NCI-H1694 (cell line): ENCODE results near the gene SRR.
"Not testable (repeated sequence)": the region's sequence is repeated elsewhere in the genome, so short reads cannot be mapped to it uniquely, and the experiment has no call there.

ENCODE experiments used
- DNase-seq: peaks from one replicate; lab custom pipeline; 2025; lab: John Stamatoyannopoulos, UW

Gene SRR

DNA sequence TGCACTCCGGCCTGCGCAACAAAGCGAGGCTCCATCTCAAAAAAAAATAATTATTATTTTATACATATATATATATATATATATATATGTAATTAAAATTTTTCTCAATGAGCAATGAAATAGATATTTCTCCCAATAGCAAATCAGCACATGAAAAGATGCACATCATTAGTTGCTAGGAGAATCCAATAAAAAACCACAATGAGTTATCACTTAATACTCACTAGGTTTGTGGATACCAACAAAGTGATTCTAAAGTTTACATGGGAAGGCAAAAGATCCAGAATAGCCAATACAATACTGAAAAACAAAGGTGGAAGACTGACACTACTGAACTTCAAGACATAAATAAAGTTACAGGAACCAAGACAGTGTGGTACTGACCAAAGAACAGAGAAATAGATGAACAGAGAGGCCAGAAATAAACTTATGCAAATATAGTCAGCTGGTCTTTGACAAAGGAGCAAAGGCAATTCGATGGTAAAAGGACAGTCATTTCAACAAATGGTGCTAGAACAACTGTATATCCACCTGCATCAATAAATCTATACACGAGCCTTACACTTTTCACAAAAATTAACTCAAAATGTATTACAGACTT, 13.8 kb upstream of the SRR start:
- DNase-seq: no peak

DNA sequence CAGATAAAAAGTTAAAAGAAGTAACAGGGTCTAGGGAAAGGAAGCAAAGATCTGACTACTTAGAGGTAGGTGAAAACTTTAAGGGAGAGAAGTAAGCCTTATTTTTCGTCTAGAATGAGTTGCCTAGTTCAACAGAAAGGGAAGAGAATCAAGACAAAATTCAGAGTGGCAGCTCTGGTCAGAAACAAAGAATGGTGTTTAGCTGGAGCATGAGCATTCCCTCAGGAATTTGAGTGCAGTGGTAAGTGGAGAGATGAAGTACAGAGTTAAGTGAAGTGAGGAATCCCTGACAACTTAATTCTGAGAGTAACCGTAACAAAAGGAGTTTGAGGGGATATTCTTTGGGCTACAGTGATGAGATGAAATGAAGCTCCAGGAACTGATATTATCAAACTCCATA, 11.7 kb upstream of the SRR start:
- no peak for DNase-seq

DNA sequence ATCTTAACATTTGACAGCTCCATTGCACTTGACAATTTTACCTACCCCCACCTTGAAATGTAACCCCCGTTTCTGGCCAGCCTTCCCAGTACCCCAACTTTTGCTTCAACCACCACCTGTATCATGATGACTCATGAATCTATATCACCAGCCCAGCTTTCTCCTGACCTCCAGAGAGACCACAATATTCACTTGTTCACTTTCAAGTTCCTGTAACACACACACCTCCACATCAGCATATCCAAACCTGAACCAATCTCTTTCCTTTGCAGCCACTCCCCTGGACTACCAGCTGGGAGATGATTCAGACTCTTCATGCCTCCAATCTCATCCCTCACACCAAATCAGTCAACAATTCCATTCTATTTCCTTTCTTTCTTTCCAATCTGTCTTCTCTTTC, 8.2 kb upstream of the SRR start:
- DNase-seq: no peak

DNA sequence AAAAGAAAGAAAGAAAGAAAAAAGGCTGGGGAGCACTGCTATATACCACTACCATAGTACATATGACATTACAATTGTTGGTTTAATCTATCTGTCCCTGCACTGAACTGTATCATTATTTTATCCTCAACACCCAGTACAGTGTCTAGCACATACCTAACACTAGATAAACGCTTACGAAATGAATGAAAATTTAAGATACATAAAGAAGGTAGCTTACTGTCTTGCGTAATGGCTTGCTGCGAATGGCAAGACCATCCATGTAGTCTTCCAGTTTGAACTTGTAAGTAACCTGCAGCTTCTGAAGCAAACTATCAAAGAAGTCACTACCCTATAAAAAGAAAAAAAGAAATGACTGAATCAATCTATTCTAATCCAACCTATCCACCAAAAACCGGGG, 6.7 kb upstream of the SRR start:
- no peak for DNase-seq

DNA sequence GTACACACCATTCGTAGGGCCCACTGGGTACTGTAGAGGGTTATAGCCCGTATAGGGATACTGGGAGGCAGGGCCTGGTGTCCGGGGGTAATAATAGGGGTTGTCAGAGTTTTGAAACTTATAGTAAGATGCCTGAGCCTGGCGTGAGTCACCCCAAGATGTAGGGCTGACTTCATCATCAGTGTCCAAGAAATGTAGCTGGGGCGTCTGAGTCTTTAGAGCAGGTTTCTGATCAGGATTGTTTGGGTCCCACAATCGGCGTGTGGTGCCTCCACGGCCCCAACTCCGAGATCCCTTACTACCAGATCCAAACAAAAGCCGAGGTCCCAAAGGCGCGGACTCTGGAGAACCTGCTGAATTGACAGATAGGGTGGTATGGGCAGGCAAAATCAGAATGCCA, 4.6 kb upstream of the SRR start:
- no peak for DNase-seq

DNA sequence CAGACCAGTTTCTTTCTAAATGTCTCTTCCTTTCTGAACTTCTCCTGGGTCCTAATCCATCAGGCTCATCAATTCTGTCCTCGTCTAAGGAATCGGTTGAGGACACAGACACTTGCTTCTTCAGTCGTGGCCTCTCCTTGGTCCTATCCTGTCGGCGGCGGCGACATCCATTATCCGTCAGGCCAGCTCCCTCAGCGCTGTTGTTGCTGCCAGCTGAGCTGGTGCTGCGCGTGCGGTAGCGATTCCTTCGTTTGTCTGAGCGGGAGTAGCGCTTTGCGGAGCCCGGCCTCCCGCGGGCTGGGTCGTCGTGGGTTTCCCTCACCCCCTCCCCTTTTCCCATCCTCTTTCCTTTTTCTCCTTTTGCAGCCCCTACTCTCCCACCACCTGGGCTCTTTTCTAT, 4.0 kb upstream of the SRR start:
- no peak for DNase-seq

DNA sequence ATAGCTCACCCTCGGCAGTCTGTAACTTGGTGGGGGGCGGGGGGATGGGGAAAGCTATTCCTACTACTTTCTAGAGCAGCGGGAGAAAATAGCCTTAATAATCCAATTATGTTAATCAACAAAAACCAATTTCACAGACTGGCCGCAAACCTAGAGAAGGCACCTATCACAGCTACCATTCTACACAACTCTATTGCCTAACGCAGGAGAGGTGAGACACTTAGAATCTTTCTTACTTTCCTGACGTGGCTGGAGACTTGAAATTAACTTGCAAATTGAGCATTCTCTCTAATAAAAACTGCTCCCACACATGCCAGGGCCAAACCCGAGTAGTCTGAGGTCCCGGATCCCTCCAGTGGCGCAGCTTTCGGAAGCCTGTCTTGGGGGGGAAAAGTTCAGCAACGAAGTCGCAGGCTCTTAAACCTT, 959 bp upstream of the SRR start:
- no peak for DNase-seq

DNA sequence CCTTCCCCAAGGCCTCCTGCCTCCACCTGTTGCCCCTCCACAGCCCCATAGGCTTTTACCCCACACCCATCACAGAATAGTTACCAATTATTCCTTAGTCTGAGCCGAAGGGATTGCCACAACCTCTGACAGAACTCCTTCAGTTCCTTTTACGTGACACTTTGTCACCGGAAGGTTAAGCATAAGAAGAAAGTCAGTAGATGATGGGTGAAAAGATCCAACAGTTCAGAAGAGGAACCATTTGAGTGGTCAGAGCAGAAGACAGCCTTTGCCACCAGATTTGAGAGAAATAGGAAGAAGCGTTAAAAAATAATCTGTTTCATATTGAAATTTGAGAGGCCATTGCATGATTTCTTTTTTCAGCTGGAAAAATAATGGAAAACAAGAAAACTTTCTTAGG, 1.2 kb downstream of the SRR start:
- no peak for DNase-seq

DNA sequence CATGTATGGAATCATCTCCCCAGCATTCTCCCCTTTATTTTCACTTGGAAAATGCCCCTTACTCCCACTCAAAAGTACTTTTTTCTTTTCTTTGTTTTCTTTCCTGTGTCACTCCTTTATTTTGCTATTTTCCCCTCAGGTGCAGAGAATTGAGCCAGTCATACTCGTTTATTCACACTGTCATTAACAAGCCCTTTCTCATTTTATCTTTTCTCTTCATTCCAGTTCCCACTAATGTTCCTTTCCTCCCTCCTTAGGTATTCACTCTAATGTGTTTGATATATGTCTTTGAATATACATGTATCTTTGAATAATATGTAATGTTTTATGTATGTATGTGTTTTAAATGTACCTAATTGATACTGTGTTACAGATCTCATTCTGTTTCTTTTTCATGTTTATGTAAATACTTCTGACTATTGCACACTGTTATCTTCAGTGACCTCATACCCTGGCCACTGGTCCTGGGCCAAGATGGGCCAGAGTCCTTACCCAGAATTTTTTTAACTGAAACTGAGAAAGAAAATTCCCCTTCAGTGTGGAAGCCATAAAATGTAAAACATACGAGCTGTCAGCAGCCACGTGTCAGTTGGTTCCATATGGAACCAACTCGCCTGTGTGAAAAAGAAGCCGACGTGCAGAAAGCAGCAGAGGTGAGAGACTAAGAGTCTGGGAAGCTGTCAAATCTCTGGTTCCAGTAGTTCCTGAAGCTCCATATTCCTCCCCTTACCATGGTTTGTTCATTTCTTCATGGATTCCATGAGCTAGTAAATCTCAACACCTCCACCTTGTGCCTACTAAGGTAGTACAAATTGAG, 5.8 kb downstream of the SRR start:
- no peak for DNase-seq

DNA sequence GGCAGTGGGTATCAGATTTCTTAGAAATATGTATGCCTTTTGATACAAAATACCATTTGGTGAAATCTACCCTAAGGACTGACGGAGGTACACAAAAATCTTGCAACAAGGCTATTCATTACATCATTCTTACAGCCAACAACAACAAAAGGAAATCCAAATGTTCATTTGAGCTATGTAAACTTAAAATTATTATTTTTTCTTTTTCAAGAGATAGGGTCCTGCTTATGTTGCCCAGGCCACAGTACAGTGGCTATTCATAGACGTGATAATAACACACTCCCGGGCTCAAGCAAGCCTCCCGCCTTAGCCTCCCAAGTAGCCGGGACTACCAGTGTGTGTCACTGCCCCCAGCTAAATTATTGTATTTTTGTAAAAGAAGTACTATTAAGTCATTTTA, 9.0 kb downstream of the SRR start:
- DNase-seq: no peak

DNA sequence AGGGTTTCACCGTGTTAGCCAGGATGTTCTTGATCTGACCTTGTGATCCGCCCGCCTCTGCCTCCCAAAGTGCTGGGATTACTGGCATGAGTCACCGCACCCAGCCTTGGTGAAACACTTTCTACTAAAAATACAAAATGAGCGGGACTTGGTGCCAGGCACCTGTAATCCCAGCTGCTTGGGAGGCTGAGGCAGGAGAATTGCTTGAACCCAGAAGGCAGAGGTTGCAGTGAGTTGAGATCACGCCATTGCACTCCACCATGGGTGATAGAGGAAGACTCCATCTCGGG, 13.1 kb downstream of the SRR start:
- DNase-seq: not testable (repeated sequence)

DNA sequence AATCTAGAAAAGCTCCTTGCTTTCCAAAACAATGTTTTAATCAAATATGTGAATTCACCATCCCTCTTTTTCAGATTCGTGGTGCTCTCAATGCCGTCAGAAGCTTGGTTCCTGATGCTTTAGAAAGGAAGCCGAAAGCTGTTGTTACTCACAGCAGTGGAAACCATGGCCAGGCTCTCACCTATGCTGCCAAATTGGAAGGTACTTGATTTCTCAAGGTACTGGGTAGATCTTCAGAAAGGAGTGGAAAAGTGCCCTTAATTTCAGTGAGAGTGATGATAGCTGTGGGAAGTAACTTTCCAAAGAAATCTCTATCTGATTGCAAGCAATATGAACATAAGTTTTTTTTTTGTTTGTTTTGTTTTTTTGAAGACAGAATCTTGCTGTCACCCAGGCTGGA, 14.0 kb downstream of the SRR start:
- no peak for DNase-seq

DNA sequence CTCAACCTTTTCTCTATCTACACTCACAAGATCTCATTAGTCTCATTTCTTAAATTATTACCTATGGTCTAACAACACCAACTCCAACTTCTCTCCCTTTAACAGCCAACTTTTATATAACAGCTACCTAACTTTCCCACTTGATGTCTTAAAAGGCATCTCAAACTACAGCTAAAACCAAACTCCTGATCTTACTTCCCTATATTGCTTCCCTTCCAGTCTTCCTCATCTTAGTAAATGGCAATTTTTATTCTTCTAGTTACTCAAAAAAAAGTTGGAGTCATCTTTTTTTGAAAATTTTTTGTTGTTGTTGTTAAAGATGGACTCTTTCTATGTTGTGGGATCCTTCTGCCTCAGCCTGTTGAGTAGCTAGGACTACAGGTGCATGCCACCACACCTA, 15.3 kb downstream of the SRR start:
- DNase-seq: no peak

DNA sequence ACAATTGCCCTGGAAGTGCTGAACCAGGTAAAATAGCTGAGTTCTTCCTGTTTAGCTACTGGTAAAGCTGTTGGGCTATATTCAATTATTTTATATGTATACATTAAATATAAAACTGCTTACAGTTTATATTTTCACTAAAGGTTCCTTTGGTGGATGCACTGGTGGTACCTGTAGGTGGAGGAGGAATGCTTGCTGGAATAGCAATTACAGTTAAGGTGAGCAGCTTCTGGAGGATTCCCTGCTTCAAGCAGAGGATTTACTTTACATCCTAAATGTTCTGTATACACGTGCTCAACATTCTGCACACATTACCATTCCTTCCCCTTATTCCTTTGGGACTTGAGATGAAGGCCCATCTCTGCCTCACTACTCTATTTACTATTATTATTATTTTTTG, 17.6 kb downstream of the SRR start:
- no peak for DNase-seq

DNA sequence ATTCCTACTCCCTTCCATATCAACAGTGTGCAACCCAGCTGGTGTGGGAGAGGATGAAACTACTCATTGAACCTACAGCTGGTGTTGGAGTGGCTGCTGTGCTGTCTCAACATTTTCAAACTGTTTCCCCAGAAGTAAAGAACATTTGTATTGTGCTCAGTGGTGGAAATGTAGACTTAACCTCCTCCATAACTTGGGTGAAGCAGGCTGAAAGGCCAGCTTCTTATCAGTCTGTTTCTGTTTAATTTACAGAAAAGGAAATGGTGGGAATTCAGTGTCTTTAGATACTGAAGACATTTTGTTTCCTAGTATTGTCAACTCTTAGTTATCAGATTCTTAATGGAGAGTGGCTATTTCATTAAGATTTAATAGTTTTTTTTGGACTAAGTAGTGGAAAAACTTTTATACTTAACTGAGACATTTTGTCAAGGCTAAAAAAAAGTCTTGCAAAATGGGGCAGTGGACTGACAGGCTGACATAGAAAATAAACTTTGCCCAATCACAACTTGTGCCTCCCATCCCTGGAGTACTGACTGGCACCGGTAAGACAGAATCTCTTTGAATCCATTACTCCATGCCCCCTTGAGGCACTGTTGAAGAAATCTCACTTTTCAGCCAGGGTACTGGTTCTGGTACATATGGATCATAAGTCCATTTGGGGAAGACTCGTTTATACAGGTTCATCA, 20.0 kb downstream of the SRR start:
- DNase-seq: no peak

DNA sequence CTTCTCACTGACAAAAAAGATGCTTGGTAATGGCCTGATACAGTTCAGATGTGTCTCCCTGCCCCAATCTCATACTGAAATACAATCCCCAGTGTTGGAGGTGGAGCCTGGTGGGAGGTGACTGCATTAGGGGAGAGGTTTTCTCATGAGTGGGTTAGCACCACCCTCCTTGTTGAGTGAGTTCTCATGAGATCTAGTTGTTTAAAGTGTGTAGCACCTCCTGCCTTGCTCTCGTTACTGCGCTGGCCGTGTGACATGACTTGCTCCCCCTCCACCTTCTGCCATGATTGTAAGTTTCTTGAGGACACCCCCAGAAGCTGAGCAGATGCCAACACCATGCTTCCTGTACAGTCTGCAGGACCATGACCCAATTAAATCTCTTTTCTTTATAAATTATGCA, 27.6 kb downstream of the SRR start:
- no peak for DNase-seq

DNA sequence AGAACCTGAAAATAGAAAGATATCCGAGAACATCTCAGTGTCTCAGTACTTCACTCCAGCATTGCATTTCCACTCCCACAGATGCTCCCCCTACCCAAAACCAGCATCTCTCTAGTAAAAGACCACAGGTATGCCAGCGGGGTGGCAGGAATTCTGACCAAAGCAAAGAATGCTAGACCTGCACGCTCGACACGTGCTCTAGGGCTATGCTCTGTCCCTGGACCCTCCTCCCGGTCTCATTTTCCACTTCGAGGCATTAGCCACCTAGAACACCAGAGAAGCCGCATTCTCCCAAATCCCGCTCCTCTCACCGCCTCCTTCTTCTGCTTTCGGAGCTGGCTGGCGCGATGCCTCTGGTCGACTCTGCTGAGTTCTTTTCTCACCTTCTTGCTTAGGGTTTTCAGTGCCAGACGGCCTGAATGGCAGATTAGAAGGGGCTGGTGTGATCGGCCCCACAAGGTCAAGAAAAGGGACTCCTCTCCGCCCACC, 32.0 kb downstream of the SRR start:
- DNase-seq: no peak

DNA sequence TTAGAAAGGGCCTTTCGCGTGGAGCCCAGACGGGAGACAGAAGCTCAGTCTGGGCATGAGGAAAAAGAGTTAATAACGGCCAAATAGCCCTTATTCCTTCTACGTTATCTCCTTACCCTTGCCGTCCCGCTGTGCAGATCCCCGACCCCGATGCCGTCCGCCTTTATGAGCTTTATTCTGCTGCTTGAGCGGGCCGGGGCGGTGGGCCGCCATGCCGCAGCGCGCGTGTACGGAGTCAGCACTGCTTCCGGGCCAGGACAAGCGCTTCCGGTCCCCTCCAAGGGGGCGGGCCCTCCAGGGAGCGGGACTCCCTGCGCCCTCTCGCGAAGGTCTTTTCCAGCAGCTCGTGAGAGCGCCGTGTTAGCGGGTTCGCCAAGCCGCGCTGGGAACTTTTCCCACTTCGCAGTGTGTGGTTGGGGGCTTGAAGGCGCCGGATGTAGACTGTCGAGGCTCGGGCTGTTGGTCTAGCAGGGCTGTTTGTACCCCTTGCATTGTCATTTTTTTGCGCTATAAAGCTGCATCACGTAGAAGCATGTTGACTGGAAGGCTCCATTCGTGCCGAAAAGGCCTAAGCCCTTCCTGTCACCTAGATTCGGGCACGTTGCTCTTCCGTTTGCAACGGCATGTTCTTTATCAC, 32.6 kb downstream of the SRR start, which contains the start of gene TSR1:
TSS of gene TSR1 (minus strand) at position 243 of the 637 bp plus-strand sequence. CDS start at position 213, 30 bp downstream.
- DNase-seq: peak; percentile 88

DNA sequence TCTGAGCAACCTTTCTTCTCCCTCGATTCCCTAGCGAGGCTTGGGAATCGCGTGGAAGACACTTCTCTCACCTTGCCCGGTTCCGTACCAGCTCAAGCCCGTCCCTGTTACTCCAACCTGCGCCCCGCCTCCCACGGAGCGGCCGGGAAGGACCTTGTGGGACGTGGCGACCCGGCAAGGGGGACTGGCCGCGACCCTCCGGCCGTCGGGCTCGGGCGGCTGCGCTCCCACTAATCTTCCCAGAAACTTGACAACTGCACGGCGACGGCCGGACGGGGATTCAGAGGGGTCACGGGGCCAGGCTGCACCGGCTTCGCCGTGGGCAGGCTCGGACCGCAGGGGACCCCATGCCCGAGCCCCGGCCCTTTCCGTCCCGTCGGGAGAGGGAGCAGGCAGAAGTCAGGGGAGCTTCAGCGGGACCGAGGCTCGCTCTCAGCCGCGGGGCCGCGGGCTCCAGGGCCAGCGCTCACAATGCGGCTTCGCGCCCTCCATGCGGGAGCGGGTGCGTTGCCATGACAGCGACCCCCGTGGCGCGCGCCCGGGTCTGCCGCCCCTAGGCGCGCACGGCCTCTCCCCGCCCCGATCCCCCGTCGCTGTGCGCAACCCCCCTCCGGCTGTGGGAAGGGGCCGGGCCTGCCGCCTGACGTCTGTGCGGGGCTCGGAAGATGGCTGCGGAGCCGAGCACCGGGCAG, 33.2 kb downstream of the SRR start, which contains the start of gene SGSM2:
TSS of gene SGSM2 (plus strand) at position 650 of the 692 bp plus-strand sequence. CDS start 188 bp downstream, outside the sequence.
- DNase-seq: no peak

DNA sequence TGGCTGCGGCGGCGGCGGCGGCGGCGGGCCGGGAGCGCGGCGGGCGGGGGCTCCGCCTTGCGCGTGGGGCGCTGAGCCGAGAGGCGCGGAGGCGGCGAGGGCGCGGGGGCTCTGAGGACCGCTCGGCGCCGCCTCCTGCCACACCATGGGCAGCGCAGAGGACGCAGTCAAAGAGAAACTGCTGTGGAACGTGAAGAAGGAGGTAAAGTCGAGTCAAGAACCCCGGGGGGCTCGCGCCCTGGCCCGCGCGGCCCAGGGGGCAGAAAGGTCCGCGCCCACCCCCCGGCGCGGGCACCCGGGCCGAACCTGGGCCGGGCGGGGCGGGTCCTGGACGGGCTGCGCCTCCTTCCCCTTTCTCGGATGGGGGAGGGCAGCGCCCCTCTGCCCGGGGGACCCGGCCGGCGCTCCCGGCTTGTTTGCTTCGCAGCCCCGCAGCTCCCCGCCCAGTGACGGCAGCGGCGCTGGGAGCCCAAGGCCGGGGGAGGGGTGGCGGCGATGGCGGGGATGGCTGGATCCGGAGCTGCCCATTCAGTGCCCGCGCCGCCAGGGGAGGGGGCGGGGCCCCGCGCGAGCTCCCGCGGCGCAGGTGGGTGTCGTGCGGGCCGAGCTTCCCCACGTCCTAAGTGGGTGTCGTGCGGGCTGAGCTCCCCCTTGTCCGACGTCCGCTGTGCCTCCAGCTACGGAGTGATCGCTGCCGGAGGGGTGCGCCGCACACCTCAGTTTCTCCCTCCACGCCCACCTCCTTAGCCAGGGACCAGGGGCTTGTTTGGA, 34.0 kb downstream of the SRR start:
- DNase-seq: no peak

DNA sequence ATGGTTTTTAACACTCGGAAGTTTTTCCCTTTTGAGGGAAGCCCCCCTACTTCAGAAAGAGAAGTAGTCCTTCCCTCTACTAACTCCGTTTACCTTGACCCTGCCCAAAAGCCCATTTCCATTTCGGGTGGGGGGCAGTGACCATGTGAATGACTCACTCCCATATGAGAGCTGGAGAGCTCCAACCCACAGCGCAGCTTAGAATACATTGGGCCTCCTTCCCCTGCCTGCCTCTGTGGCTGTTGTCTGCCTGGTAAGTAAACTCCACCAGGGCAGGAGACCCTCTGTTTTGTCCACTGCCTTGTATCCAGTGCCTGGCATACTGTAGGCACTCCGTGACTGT, 34.5 kb downstream of the SRR start:
- DNase-seq: no peak
